SK-N-SH (cell line): Measurements from ENCODE around the gene PCNX1. TPM values are rescaled to one million over a fixed set of nuclear protein-coding genes. Genes with fewer than 3 reads are reported as not detected.
A peak's percentile ranks its signal among the peaks of the same experiment; 100 is the strongest.

ENCODE experiments used
- CTCF ChIA-PET: fragments of 300-600, 350-600 bp; formaldehyde crosslinking; extraction: SDS; loops from one replicate; lab custom pipeline; 2021; lab: Yijun Ruan, JAX
- POLR2A ChIA-PET: fragments of 350-600 bp; sonication (Branson Sonifier 250); formaldehyde crosslinking; extraction: SDS; loops from one replicate; lab custom pipeline; 2020; ENCODE audit warnings: antibody characterized with exemption, inconsistent platforms; lab: Yijun Ruan, JAX
- DNase-seq: peaks from one replicate; pipeline ENCODE4 v3.0.0; 2012
- H2AFZ ChIP-seq: fragments of 200-600 bp; sonication (generic); 2 replicates; pipeline ENCODE4 v1.8.1; 2016; ENCODE audit warnings: antibody characterized with exemption, mild to moderate bottlenecking, low read depth
- H3F3A ChIP-seq: fragments of 200-600 bp; sonication (generic); replicated peaks from 2 replicates; pipeline ENCODE3; 2016; ENCODE audit warnings: antibody characterized with exemption, mild to moderate bottlenecking; ENCODE audit not compliant: insufficient read depth
- H3K27ac ChIP-seq, 2 experiments: fragments of 200-500 bp in 1 of 2; fragments of 200-600 bp in 1 of 2; sonication (Bioruptor generic) in 1 of 2; sonication (generic), shearing (Covaris generic) in 1 of 2; 2 replicates each; pipeline versions ENCODE4 v1.5.1 to v1.6.1; 2014 to 2016; ENCODE audit warnings: low read depth in 2 of 2, inconsistent platforms in 1 of 2, low read length in 1 of 2, mild to moderate bottlenecking in 1 of 2, mixed read lengths in 1 of 2
- H3K27me3 ChIP-seq: fragments of 200-600 bp; sonication (generic), shearing (Covaris generic); 2 replicates; pipeline ENCODE4 v1.6.1; 2016; ENCODE audit warnings: mixed run types; ENCODE audit not compliant: insufficient read depth
- H3K36me3 ChIP-seq, 2 experiments: fragments of 200-500 bp in 1 of 2; fragments of 200-600 bp in 1 of 2; sonication (Bioruptor generic) in 1 of 2; sonication (generic) in 1 of 2; replicated peaks in 1 of 2; 2 replicates each; pipeline versions ENCODE3 to v1.5.1; 2014 to 2016; ENCODE audit warnings: low read length in 1 of 2, mild to moderate bottlenecking in 1 of 2; ENCODE audit not compliant: insufficient read depth in 2 of 2, control insufficient read depth in 1 of 2
- H3K4me1 ChIP-seq, 2 experiments: fragments of 200-500 bp in 1 of 2; fragments of 200-600 bp in 1 of 2; sonication (Bioruptor generic) in 1 of 2; sonication (generic), shearing (Covaris generic) in 1 of 2; 2 replicates each; pipeline versions ENCODE4 v1.5.1 to v1.6.1; 2014 to 2016; ENCODE audit warnings: low read depth in 1 of 2, low read length in 1 of 2, mixed run types in 1 of 2; ENCODE audit not compliant: insufficient read depth in 2 of 2, control insufficient read depth in 1 of 2
- H3K4me2 ChIP-seq: fragments of 200-600 bp; sonication (generic), shearing (Covaris generic); 2 replicates; pipeline ENCODE4 v1.6.1; 2017; ENCODE audit warnings: mixed run types
- H3K4me3 ChIP-seq, 2 experiments: fragments of 200-500 bp in 1 of 2; fragments of 200-600 bp in 1 of 2; sonication (Bioruptor generic) in 1 of 2; sonication (generic), shearing (Covaris generic) in 1 of 2; 2 replicates each; pipeline versions ENCODE4 v1.5.1 to v1.8.1; 2014 to 2016; ENCODE audit warnings: low read depth in 2 of 2, inconsistent platforms in 1 of 2, low read length in 1 of 2, mild to moderate bottlenecking in 1 of 2, mixed read lengths in 1 of 2, moderate library complexity in 1 of 2
- H3K79me2 ChIP-seq: fragments of 200-600 bp; sonication (generic); 2 replicates; pipeline ENCODE4 v1.8.1; 2017; ENCODE audit warnings: mild to moderate bottlenecking; ENCODE audit not compliant: insufficient read depth
- H3K9ac ChIP-seq: fragments of 200-600 bp; sonication (generic); 2 replicates; pipeline ENCODE4 v1.6.1; 2017; ENCODE audit warnings: mixed run types
- H3K9me2 ChIP-seq: fragments of 200-600 bp; sonication (generic); 2 replicates; pipeline ENCODE4 v1.6.1; 2017; ENCODE audit warnings: mixed run types
- H3K9me3 ChIP-seq: fragments of 200-600 bp; sonication (generic); 2 replicates; pipeline ENCODE4 v1.6.1; 2017; ENCODE audit warnings: mixed run types, mild to moderate bottlenecking, moderate library complexity
- H4K20me1 ChIP-seq: fragments of 200-600 bp; sonication (generic); 2 replicates; pipeline ENCODE4 v1.6.1; 2017; ENCODE audit warnings: mild to moderate bottlenecking, mixed run types; ENCODE audit not compliant: insufficient read depth
- CHD2 ChIP-seq: fragments of 150-350 bp; IDR thresholded peaks from 2 replicates; pipeline ENCODE4 v1.6.1; 2018; ENCODE audit warnings: low read length; ENCODE audit not compliant: partially characterized antibody
- CTCF ChIP-seq: fragments of 200-600 bp; sonication (generic); IDR thresholded peaks from 2 replicates; pipeline ENCODE4 v1.6.1; 2017; ENCODE audit warnings: antibody characterized with exemption, mild to moderate bottlenecking, moderate library complexity
- EP300 ChIP-seq, 2 experiments: IDR thresholded peaks; 2 replicates each; pipeline versions ENCODE4 v1.4.0 to v1.6.1; 2012; ENCODE audit warnings: borderline replicate concordance in 1 of 2, low read depth in 1 of 2, low read length in 1 of 2
- FOSL2 ChIP-seq: IDR thresholded peaks from 2 replicates; pipeline ENCODE4 v1.4.0; 2012; ENCODE audit warnings: low read depth, mild to moderate bottlenecking, moderate library complexity, borderline replicate concordance
- FOXM1 ChIP-seq: IDR thresholded peaks from 2 replicates; pipeline ENCODE4 v1.4.0; 2012; ENCODE audit warnings: low read depth, mild to moderate bottlenecking
- GABPA ChIP-seq: IDR thresholded peaks from 2 replicates; pipeline ENCODE4 v1.4.0; 2012; ENCODE audit warnings: low read depth, mild to moderate bottlenecking
- MAX ChIP-seq: IDR thresholded peaks from 2 replicates; pipeline ENCODE4 v1.4.0; 2012; ENCODE audit warnings: low read depth
- MEF2A ChIP-seq: IDR thresholded peaks from 2 replicates; pipeline ENCODE4 v1.4.0; 2012; ENCODE audit warnings: low read depth, borderline replicate concordance
- MXI1 ChIP-seq: IDR thresholded peaks from 2 replicates; pipeline ENCODE4 v1.6.1; 2012; ENCODE audit warnings: mild to moderate bottlenecking, low read depth, low read length, improper control_type of control experiment
- PBX3 ChIP-seq: IDR thresholded peaks from 2 replicates; pipeline ENCODE4; 2012
- RAD21 ChIP-seq: IDR thresholded peaks from 2 replicates; pipeline ENCODE4 v1.6.1; 2012; ENCODE audit warnings: mild to moderate bottlenecking, low read length
- RXRA ChIP-seq: IDR thresholded peaks from 2 replicates; pipeline ENCODE4 v1.4.0; 2012; ENCODE audit warnings: low read depth, mild to moderate bottlenecking, borderline replicate concordance
- TAF1 ChIP-seq: IDR thresholded peaks from 2 replicates; pipeline ENCODE4 v1.6.1; 2012; ENCODE audit warnings: low read depth, mild to moderate bottlenecking, low read length, moderate library complexity, borderline replicate concordance
- TCF12 ChIP-seq: IDR thresholded peaks from 2 replicates; pipeline ENCODE4 v1.4.0; 2012
- TEAD4 ChIP-seq: IDR thresholded peaks from 2 replicates; pipeline ENCODE4 v1.4.0; 2012; ENCODE audit warnings: mild to moderate bottlenecking, borderline replicate concordance; ENCODE audit not compliant: insufficient read depth
- USF2 ChIP-seq: fragments of 150-350 bp; IDR thresholded peaks from 2 replicates; pipeline ENCODE4 v1.6.1; 2017; ENCODE audit warnings: antibody characterized with exemption, low read length, low read depth, borderline replicate concordance
- WGBS: methylation state at CpG from one replicate; pipeline ENCODE4 v1.1.6; 2017; ENCODE audit warnings: low lambda C conversion rate; 5-methylcytosine and 5-hydroxymethylcytosine counted together
- polyA plus RNA-seq, 3 experiments: library from polyadenylated mRNA; depleted of rRNA; stranded (reverse); fragments of >200 nt; gene quantifications; 2 replicates each; pipeline ENCODE4 v1.2.3, GENCODE V29; 2012
- TF ChIP-seq, protein P1 (sequence below): IDR thresholded peaks from 2 replicates; pipeline ENCODE4 v1.6.1; 2012; ENCODE audit warnings: mild to moderate bottlenecking, low read depth, low read length, moderate library complexity

The PCNX1 gene
- polyA plus RNA-seq, 1 of the 3 experiments (the other 2 are of a cell fraction) = 9.4 TPM

DNA sequence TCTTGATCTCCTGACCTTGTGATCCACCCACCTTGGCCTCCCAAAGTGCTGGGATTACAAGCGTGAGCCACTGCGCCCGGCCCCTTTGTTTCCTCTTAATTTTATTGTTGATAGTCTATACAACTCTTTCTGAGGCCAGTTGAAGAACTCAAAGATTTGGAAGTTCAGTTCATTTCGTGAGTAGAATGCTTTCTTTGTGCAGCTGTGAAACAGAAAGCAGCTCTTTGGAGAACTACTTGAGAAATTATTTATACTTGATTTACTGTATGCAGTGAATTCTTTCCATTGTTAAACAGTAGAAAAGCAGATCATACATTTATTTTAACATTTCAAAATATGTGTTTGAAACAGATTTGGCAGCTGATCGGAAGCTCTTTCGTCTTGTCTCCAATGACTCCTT is 69.3 kb downstream of the PCNX1 start:
- Histone ChIP-seq H4K20me1 (peaks cover 4% of the 10 kb centered on the region; the same call in 1 of the 2 replicates), H3K4me2 (no peak overlapping the region), H3K4me3 (no peak overlapping the region)
- no peak for DNase-seq
- CTCF ChIA-PET = interaction anchor here (0.8 to 6.2 kb wide), 5 partner anchors 21 to 615 kb away, joined by 3 to 41 read pairs (median 6); partner anchors contain the start of gene PCNX1
- no peak for TF ChIP-seq CTCF
- TF ChIP-seq, all 33 proteins: peak for 0
- H3K27me3 ChIP-seq = no peaks in the 10 kb centered on the region
- H3K4me1 ChIP-seq = peaks cover 10 to 15% of the 10 kb centered on the region in 2 experiments; a peak in 3 of 4 replicates
- POLR2A ChIA-PET = no interaction called here
- 96% methylated on average over 6 of the region's 6 CpGs for WGBS
- peaks cover 34 to 42% of the 10 kb centered on the region in 2 experiments for H3K36me3 ChIP-seq
- no peaks in the 10 kb centered on the region for H3K9me2 ChIP-seq
- no peak overlapping the region for H3K9ac ChIP-seq
- H3K27ac ChIP-seq = no peak overlapping the region
- peaks cover 16% of the 10 kb centered on the region for H3F3A ChIP-seq
- H2AFZ ChIP-seq = no peak overlapping the region
- no peaks in the 10 kb centered on the region for H3K9me3 ChIP-seq
- peaks cover 48% of the 10 kb centered on the region for H3K79me2 ChIP-seq

- Histone ChIP-seq H3K36me3 (peaks cover 26 to 41% of the 10 kb centered on the region in 2 experiments), H3K9me2 (no peaks in the 10 kb centered on the region), H3K4me3 (no peak overlapping the region), H4K20me1 (no peaks in the 10 kb centered on the region), H3F3A (peaks cover 9% of the 10 kb centered on the region), H3K9me3 (no peaks in the 10 kb centered on the region), H2AFZ (no peak overlapping the region), H3K27ac (peak overlapping the region; percentile 30 to 81), H3K9ac (no peak overlapping the region), H3K79me2 (peaks cover 68% of the 10 kb centered on the region), H3K4me2 (no peak overlapping the region), H3K4me1 (peaks cover 19 to 21% of the 10 kb centered on the region in 2 experiments; a peak in 3 of 4 replicates), H3K27me3 (no peaks in the 10 kb centered on the region)
- 69% methylated on average over 6 of the region's 6 CpGs for WGBS
- DNase-seq = no peak
- POLR2A ChIA-PET = no interaction called here
- CTCF ChIA-PET = interaction anchor here (6.2 kb wide), 1 partner anchor 75 kb away, joined by 41 read pairs; the partner anchor contains the start of gene PCNX1
- no peak for TF ChIP-seq RXRA
- no peak for TF ChIP-seq USF2
- TF ChIP-seq TCF12 = no peak
- no peak for TF ChIP-seq RAD21
- TF ChIP-seq GABPA = no peak
- TF ChIP-seq MEF2A = no peak
- TF ChIP-seq MAX = no peak
- TF ChIP-seq MXI1 = no peak
- TF ChIP-seq TAF1 = no peak
- no peak for TF ChIP-seq EP300 (IDR thresholded peaks at IDR 0.05; ENCODE audit: borderline replicate concordance in 1 of 2, low read depth in 1 of 2, low read length in 1 of 2)
- TF ChIP-seq TEAD4 = no peak
- TF ChIP-seq CHD2 = no peak
- TF ChIP-seq, protein P1, sequence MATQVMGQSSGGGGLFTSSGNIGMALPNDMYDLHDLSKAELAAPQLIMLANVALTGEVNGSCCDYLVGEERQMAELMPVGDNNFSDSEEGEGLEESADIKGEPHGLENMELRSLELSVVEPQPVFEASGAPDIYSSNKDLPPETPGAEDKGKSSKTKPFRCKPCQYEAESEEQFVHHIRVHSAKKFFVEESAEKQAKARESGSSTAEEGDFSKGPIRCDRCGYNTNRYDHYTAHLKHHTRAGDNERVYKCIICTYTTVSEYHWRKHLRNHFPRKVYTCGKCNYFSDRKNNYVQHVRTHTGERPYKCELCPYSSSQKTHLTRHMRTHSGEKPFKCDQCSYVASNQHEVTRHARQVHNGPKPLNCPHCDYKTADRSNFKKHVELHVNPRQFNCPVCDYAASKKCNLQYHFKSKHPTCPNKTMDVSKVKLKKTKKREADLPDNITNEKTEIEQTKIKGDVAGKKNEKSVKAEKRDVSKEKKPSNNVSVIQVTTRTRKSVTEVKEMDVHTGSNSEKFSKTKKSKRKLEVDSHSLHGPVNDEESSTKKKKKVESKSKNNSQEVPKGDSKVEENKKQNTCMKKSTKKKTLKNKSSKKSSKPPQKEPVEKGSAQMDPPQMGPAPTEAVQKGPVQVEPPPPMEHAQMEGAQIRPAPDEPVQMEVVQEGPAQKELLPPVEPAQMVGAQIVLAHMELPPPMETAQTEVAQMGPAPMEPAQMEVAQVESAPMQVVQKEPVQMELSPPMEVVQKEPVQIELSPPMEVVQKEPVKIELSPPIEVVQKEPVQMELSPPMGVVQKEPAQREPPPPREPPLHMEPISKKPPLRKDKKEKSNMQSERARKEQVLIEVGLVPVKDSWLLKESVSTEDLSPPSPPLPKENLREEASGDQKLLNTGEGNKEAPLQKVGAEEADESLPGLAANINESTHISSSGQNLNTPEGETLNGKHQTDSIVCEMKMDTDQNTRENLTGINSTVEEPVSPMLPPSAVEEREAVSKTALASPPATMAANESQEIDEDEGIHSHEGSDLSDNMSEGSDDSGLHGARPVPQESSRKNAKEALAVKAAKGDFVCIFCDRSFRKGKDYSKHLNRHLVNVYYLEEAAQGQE = no peak
- no peak for TF ChIP-seq PBX3
- no peak for TF ChIP-seq FOSL2
- TF ChIP-seq FOXM1 = no peak
Measured at GRCh38 chr14:70981000-70981952, 74.0 kb downstream of the PCNX1 start.
